GM18907 (cell line): Measurements from ENCODE around the gene HTRA3.

Source experiments
- ATAC-seq: cut with Tn5 transposase; IDR thresholded peaks from one replicate; pipeline ENCODE4 v1.9.1; 2021; ENCODE audit warnings: mild to moderate bottlenecking, moderate library complexity; ENCODE audit not compliant: unreplicated experiment

The HTRA3 gene

GRCh38 chr4:8278421-8279287 is 9.1 kb downstream of the HTRA3 start:
- ATAC-seq, result no peak

- ATAC-seq, result no peak
Measured at GRCh38 chr4:8279321-8280157, 10.0 kb downstream of the HTRA3 start.

- ATAC-seq, result no peak
Measured at GRCh38 chr4:8280158-8280875, 10.8 kb downstream of the HTRA3 start.

- ATAC-seq, result no peak
Measured at GRCh38 chr4:8280876-8281440, 11.4 kb downstream of the HTRA3 start.

- no peak for ATAC-seq
Measured at GRCh38 chr4:8281519-8282133, 12.1 kb downstream of the HTRA3 start.

GRCh38 chr4:8282134-8282641 is 12.6 kb downstream of the HTRA3 start:
- ATAC-seq, result no peak

- ATAC-seq, result no peak
Measured at GRCh38 chr4:8282742-8283141, 13.2 kb downstream of the HTRA3 start.

GRCh38 chr4:8283161-8283560 is 13.6 kb downstream of the HTRA3 start:
- no peak for ATAC-seq

GRCh38 chr4:8283631-8284121 is 14.1 kb downstream of the HTRA3 start:
- ATAC-seq, result no peak

GRCh38 chr4:8284391-8284790 is 14.8 kb downstream of the HTRA3 start:
- no peak for ATAC-seq

GRCh38 chr4:8285143-8285975 is 15.8 kb downstream of the HTRA3 start:
- ATAC-seq, result no peak

GRCh38 chr4:8285976-8286718 is 16.6 kb downstream of the HTRA3 start:
- no peak for ATAC-seq

GRCh38 chr4:8286719-8287342 is 17.3 kb downstream of the HTRA3 start:
- ATAC-seq, result no peak

- ATAC-seq, result no peak
Measured at GRCh38 chr4:8287343-8288280, 18.1 kb downstream of the HTRA3 start.

GRCh38 chr4:8289151-8289750 is 19.7 kb downstream of the HTRA3 start:
- no peak for ATAC-seq

- no peak for ATAC-seq
Measured at GRCh38 chr4:8289956-8290700, 20.6 kb downstream of the HTRA3 start.
